Neural crest cell (in vitro differentiated cells): Measurements from ENCODE around the gene CASK. TPM values are rescaled to one million over a fixed set of nuclear protein-coding genes. Genes with fewer than 3 reads are reported as not detected.

Experiments used
- DNase-seq: peaks from one replicate; pipeline ENCODE4 v3.0.0; 2021; ENCODE audit warnings: low read depth, mixed read lengths, low spot score
- H3K27ac Mint-ChIP-seq: one replicate; pipeline ENCODE4 v1.8.0; 2021; ENCODE audit warnings: mild to moderate bottlenecking, mixed read lengths; ENCODE audit not compliant: unreplicated experiment
- H3K27me3 Mint-ChIP-seq: 2 replicates; pipeline ENCODE4 v1.8.0; 2021; ENCODE audit warnings: low read depth, mild to moderate bottlenecking, mixed read lengths
- H3K36me3 Mint-ChIP-seq: 2 replicates; pipeline ENCODE4 v1.8.0; 2021; ENCODE audit warnings: low read depth, mild to moderate bottlenecking, mixed read lengths
- H3K4me1 Mint-ChIP-seq: 2 replicates; pipeline ENCODE4 v1.8.0; 2021; ENCODE audit warnings: mixed read lengths
- H3K4me3 Mint-ChIP-seq: one replicate; pipeline ENCODE4 v1.8.0; 2021; ENCODE audit warnings: mild to moderate bottlenecking, mixed read lengths
- H3K9me3 Mint-ChIP-seq: 2 replicates; pipeline ENCODE4 v1.8.0; 2021; ENCODE audit warnings: mixed read lengths
- CTCF ChIP-seq: fragments of 200-600 bp; sonication (generic); conservative IDR thresholded peaks from 2 replicates; pipeline ENCODE4 v1.5.0; 2021; ENCODE audit warnings: antibody characterized with exemption, mild to moderate bottlenecking
- total RNA-seq: library from RNA; stranded (reverse); gene quantifications from 2 replicates; pipeline ENCODE4 v1.2.1, GENCODE V29; 2021

CASK gene
- total RNA-seq, 1 donor from 2014 or later: 57.8 TPM

DNA sequence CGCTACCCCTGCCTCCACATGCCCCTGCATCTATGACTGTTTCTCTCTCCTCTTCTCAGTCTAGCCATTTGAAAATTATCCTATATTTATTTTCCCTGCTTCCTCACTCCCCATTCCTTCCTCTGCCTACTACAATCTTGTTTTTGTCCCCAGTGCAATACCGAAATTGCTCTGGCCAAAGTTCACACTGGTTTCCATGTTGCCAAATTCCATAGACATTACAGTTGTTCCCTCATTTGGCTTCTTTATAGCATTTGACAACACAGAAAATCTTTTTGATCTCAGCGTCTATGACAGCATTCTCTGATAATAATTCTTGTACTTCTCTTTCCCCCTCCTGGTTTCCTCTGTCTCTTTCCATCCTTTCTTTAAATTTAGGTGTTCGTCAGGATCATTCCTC is 100.0 kb downstream of the CASK start:
- Mint-ChIP-seq H3K4me3 (no peak overlapping the region), H3K27ac (no peak overlapping the region)
- no peak for TF ChIP-seq CTCF

GRCh38 chrX:41822892-41823291 is 100.5 kb downstream of the CASK start:
- DNase-seq: no peak
- Mint-ChIP-seq H3K27me3 (no peaks in the 10 kb centered on the region), H3K4me1 (no peaks in the 10 kb centered on the region), H3K36me3 (peaks cover 16% of the 10 kb centered on the region), H3K9me3 (peaks cover 3% of the 10 kb centered on the region), H3K27ac (no peak overlapping the region), H3K4me3 (no peak overlapping the region)
- TF ChIP-seq CTCF: no peak

More for the DNA sequence above, 100.0 kb downstream of the CASK start:
- peaks cover 3% of the 10 kb centered on the region for H3K9me3 Mint-ChIP-seq
- H3K27me3 Mint-ChIP-seq: no peaks in the 10 kb centered on the region
- H3K36me3 Mint-ChIP-seq: peaks cover 16% of the 10 kb centered on the region
- DNase-seq: no peak
- no peaks in the 10 kb centered on the region for H3K4me1 Mint-ChIP-seq

GRCh38 chrX:41808047-41808446 is 115.3 kb downstream of the CASK start:
- Mint-ChIP-seq H3K36me3 (peaks cover 21% of the 10 kb centered on the region), H3K27me3 (no peaks in the 10 kb centered on the region), H3K9me3 (peaks cover 6% of the 10 kb centered on the region), H3K4me1 (no peaks in the 10 kb centered on the region), H3K4me3 (no peak overlapping the region), H3K27ac (no peak overlapping the region)
- TF ChIP-seq CTCF: no peak
- no peak for DNase-seq

DNA sequence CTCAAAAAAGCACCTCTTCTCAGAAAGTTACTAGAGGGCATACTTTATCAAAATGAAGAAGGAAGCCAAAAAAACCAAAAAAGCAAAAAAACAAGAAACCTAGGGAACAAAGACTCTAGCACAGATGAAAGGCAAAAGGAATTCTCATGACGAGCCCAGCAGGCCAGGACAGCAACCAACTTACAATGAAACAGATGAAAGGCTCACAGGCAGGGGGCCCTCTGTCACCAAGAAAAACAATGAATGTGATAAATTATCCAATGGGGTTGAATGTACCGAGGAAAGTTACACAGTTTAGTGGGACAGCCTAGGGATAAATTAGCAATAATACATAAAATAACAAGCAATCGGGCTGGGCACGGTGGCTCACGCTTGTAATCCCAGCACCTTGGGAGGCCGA is 120.4 kb downstream of the CASK start:
- Mint-ChIP-seq H3K9me3 (peaks cover 13% of the 10 kb centered on the region), H3K36me3 (peaks cover 29% of the 10 kb centered on the region), H3K27me3 (no peaks in the 10 kb centered on the region), H3K27ac (no peak overlapping the region), H3K4me1 (no peaks in the 10 kb centered on the region), H3K4me3 (no peak overlapping the region)
- DNase-seq: no peak
- TF ChIP-seq CTCF: no peak

- H3K9me3 Mint-ChIP-seq: peaks cover 9% of the 10 kb centered on the region
- H3K4me3 Mint-ChIP-seq: no peak overlapping the region
- H3K27me3 Mint-ChIP-seq: no peaks in the 10 kb centered on the region
- DNase-seq: no peak
- H3K36me3 Mint-ChIP-seq: peaks cover 21% of the 10 kb centered on the region
- H3K27ac Mint-ChIP-seq: no peak overlapping the region
- peaks cover 3% of the 10 kb centered on the region for H3K4me1 Mint-ChIP-seq
- no peak for TF ChIP-seq CTCF
Observed at GRCh38 chrX:41799661-41800060, 123.7 kb downstream of the CASK start.

GRCh38 chrX:41796577-41796976 is 126.8 kb downstream of the CASK start:
- no peaks in the 10 kb centered on the region for H3K27me3 Mint-ChIP-seq
- peaks cover 3% of the 10 kb centered on the region for H3K4me1 Mint-ChIP-seq
- no peak overlapping the region for H3K4me3 Mint-ChIP-seq
- DNase-seq: no peak
- TF ChIP-seq CTCF: no peak
- no peak overlapping the region for H3K27ac Mint-ChIP-seq
- no peaks in the 10 kb centered on the region for H3K9me3 Mint-ChIP-seq
- peaks cover 11% of the 10 kb centered on the region for H3K36me3 Mint-ChIP-seq
